ENCODE data around the gene AVPI1.
"Not testable (repeated sequence)": the region's sequence is repeated elsewhere in the genome, so short reads cannot be mapped to it uniquely, and the experiment has no call there.

Gene AVPI1

GRCh38 chr10:97690133-97690532 is 3.1 kb upstream of the AVPI1 start:
- Histone ChIP-seq H3K9me3 (ENCODE audit: control insufficient read depth in 2 of 2, low read length in 2 of 2) (peaks cover 0 to 3% of the 10 kb centered on the region in 2 donors), H3K27ac (ENCODE audit: low read length) (no peak overlapping the region), H3K27me3 (ENCODE audit: control insufficient read depth in 1 of 2, insufficient read depth in 2 of 2, low read length in 2 of 2) (no peaks in the 10 kb centered on the region), H3K4me3 (ENCODE audit: low read length in 2 of 2) (no peak overlapping the region), H3K36me3 (ENCODE audit: control insufficient read depth in 2 of 2, insufficient read depth in 2 of 2, low read length in 2 of 2) (no peaks in the 10 kb centered on the region), H3K4me1 (ENCODE audit: control insufficient read depth, insufficient read depth, low read length) (peaks cover 28% of the 10 kb centered on the region), H3K9ac (ENCODE audit: low read length in 2 of 2) (no peak overlapping the region)

DNA sequence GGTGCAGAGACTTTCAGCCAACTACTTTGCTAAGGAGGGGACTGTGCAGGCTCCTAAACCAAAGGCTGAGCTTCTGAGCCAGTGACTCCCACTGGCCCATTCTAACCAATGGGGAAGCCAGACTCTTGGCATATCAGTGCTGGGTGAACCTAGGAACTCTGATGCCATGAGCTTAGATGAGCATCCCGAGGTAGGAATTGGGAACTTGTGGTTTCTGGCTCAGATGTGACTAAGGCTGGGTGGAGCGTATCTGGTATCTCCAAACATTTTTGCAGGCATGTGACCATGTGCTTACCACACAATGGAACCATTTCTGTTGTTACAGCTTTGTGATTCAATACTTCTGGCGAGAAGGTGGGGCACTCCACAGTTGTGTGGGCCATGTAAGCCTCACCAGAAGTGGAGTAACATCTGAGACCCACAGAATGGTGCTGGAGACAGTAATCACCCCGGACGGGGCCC is 2.5 kb upstream of the AVPI1 start:
- Histone ChIP-seq H3K27ac (ENCODE audit: low read length) (no peak overlapping the region), H3K9me3 (ENCODE audit: control insufficient read depth in 2 of 2, low read length in 2 of 2) (peaks cover 0 to 3% of the 10 kb centered on the region in 2 donors), H3K27me3 (ENCODE audit: control insufficient read depth in 1 of 2, insufficient read depth in 2 of 2, low read length in 2 of 2) (no peaks in the 10 kb centered on the region), H3K9ac (ENCODE audit: low read length in 2 of 2) (no peak overlapping the region), H3K4me3 (ENCODE audit: low read length in 2 of 2) (no peak overlapping the region), H3K4me1 (ENCODE audit: control insufficient read depth, insufficient read depth, low read length) (peaks cover 31% of the 10 kb centered on the region), H3K36me3 (ENCODE audit: control insufficient read depth in 2 of 2, insufficient read depth in 2 of 2, low read length in 2 of 2) (no peaks in the 10 kb centered on the region)

DNA sequence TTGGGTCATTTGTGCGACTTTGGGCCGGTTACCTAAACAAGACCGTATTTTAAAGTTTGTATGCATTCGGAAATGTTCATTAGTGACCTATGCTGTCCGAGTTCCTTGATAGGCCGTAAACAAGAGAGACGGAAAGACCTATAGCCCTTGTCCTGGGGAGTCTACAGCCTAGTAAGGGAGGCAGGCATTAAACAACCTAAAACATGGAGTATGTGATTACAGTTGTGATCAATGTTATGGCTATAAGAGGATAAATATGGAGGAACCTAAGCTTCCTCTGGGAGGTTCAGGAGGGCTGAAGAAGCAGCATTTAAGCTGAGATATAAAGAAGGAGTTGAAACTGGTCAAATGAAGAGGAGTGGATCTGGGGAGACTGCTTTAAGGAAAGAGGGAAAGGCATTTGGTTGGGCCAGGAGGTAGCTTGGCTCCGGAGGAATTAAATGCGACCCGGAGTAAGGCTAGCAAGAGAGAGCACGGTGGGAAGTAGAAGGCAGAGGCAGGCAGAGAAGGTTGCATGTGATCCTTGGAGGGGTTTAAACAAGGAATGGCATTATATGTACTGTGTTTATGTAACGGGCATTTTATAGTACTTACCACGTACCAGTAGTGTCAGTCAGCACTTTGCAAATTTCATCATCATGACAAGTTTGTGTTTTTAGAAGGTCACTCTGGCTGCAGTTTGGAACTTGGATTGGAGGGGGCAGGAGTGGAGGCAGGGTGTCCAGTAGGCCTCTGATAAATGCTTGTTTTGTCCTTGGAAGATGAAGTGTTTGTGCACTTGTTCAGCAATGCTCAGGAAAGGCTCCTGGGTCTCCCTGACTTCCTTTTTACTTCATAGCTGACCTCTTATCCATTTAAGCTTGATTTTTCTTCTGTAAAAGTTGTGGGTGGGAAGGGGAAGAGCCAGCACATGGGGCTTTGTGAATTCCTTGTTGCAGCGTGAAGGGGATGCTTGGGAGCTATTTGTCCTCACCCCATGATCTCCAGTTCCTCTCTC is 1.0 kb upstream of the AVPI1 start:
- H3K4me3 ChIP-seq (ENCODE audit: low read length in 2 of 2) = peak overlapping the region; percentile 74 to 95
- peaks cover 42% of the 10 kb centered on the region for H3K4me1 ChIP-seq (ENCODE audit: control insufficient read depth, insufficient read depth, low read length)
- no peaks in the 10 kb centered on the region for H3K27me3 ChIP-seq (ENCODE audit: control insufficient read depth in 1 of 2, insufficient read depth in 2 of 2, low read length in 2 of 2)
- peak overlapping the region; percentile 99 for H3K27ac ChIP-seq (ENCODE audit: low read length)
- peak overlapping the region; percentile 78 to 87 for H3K9ac ChIP-seq (ENCODE audit: low read length in 2 of 2)
- H3K36me3 ChIP-seq (ENCODE audit: control insufficient read depth in 2 of 2, insufficient read depth in 2 of 2, low read length in 2 of 2) = no peaks in the 10 kb centered on the region
- no peaks in the 10 kb centered on the region for H3K9me3 ChIP-seq (ENCODE audit: control insufficient read depth in 2 of 2, low read length in 2 of 2)

DNA sequence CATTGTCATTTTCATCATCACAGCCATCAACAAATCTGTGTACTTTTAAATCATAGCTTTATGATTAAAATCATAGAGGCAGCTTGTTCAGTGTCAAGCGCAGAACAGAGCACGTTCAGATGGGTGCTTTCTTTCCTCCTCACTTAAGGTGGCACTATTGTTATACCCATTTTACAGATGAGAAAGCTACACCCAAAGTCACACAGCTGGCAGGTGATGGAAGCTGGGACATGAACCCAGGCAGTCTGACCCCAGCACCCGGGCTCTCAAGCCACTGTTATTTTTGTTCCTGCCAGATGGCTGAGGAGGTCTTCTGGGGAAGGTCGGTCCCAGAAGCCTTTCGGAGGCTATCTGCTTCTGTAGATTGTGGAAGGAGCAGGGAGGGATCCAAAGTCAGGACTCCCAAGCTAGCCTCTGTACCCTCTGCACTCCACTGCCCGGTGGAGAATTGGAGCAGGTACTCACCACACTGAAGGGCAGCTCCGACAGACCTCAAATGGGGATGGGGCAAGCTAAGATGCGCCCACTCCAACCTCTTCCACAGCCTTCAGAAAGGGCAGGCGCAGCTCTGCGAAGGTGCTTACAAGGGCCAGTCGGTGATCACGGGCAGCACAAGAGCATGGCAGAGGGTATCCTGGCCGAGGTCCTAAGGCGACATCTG is 610 bp downstream of the AVPI1 start:
- Histone ChIP-seq H3K27ac (ENCODE audit: low read length) (peak overlapping the region; percentile 99), H3K4me1 (ENCODE audit: control insufficient read depth, insufficient read depth, low read length) (peaks cover 47% of the 10 kb centered on the region)

DNA sequence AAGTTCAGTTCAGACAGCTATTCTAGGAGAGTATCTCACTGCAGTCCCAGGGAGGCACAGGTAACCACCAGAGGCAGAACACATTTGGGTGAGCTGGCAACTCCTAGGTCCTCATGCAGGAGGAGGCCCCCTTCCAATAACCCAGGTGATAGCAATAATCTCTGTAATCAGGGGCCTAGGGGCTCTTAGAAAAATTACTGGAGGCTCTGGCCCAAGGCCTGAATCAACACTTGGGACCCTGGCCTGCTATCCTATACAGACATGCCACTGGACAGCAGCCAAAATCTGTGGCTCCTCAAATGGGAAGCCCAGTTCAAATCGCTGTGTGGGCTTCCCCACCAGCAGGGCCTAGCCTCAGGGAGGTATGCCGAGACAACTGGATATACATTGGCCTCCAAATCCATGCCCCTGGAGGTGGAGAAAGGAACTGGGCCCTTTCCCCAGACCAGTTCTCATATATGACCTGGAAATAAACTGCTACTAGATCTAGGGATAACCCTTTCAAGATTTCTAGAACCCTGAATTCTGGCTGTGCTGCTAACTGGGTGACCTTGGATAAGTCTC is 1.6 kb downstream of the AVPI1 start:
- Histone ChIP-seq H3K4me3 (ENCODE audit: low read length in 2 of 2) (peak overlapping the region; percentile 93 to 95), H3K27ac (ENCODE audit: low read length) (peak overlapping the region; percentile 99), H3K27me3 (ENCODE audit: control insufficient read depth in 1 of 2, insufficient read depth in 2 of 2, low read length in 2 of 2) (no peaks in the 10 kb centered on the region), H3K9me3 (ENCODE audit: control insufficient read depth in 2 of 2, low read length in 2 of 2) (no peaks in the 10 kb centered on the region), H3K36me3 (ENCODE audit: control insufficient read depth in 2 of 2, insufficient read depth in 2 of 2, low read length in 2 of 2) (no peaks in the 10 kb centered on the region), H3K4me1 (ENCODE audit: control insufficient read depth, insufficient read depth, low read length) (peaks cover 47% of the 10 kb centered on the region), H3K9ac (ENCODE audit: low read length in 2 of 2) (peak overlapping the region; percentile 94 to 97)

More for the DNA sequence above, 610 bp downstream of the AVPI1 start:
- Histone ChIP-seq H3K9me3 (ENCODE audit: control insufficient read depth in 2 of 2, low read length in 2 of 2) (no peaks in the 10 kb centered on the region), H3K36me3 (ENCODE audit: control insufficient read depth in 2 of 2, insufficient read depth in 2 of 2, low read length in 2 of 2) (no peaks in the 10 kb centered on the region), H3K4me3 (ENCODE audit: low read length in 2 of 2) (peak overlapping the region; percentile 93 to 95), H3K9ac (ENCODE audit: low read length in 2 of 2) (peak overlapping the region; percentile 94 to 97), H3K27me3 (ENCODE audit: control insufficient read depth in 1 of 2, insufficient read depth in 2 of 2, low read length in 2 of 2) (no peaks in the 10 kb centered on the region)

DNA sequence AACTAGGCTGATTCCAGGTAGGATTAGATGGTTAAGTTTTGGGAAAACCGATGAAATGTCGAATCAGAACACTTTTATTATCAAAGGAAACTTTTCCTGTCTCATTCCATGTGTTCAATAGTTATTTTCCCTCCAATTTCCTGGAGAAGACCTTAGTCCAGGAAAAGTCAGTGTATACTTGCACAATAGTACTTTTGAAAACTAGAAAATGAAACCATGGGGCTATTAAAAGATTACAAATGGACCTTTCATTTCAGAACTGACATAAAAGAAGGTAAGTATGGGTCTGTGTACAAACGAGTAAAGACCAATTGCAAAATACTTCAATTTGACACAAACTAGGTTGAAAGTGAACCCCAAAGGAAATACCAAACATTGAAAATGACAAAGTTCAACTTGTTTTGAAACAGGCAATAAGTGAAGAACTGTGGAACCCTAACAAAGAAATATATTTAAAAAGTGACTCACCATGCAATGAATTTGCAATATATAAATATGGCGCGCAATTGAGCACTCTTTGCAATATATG is 2.1 kb downstream of the AVPI1 start:
- peaks cover 0 to 4% of the 10 kb centered on the region in 2 donors for H3K36me3 ChIP-seq (ENCODE audit: control insufficient read depth in 2 of 2, insufficient read depth in 2 of 2, low read length in 2 of 2)
- peak overlapping the region; percentile 93 to 95 for H3K4me3 ChIP-seq (ENCODE audit: low read length in 2 of 2)
- no peaks in the 10 kb centered on the region for H3K27me3 ChIP-seq (ENCODE audit: control insufficient read depth in 1 of 2, insufficient read depth in 2 of 2, low read length in 2 of 2)
- no peaks in the 10 kb centered on the region for H3K9me3 ChIP-seq (ENCODE audit: control insufficient read depth in 2 of 2, low read length in 2 of 2)
- peak overlapping the region in 1 of 2 donors; percentile 97 for H3K9ac ChIP-seq (ENCODE audit: low read length in 2 of 2)
- H3K4me1 ChIP-seq (ENCODE audit: control insufficient read depth, insufficient read depth, low read length) = peaks cover 50% of the 10 kb centered on the region
- peak overlapping the region; percentile 99 for H3K27ac ChIP-seq (ENCODE audit: low read length)

- peak overlapping the region in 1 of 2 donors; percentile 95 for H3K4me3 ChIP-seq (ENCODE audit: low read length in 2 of 2)
- H3K4me1 ChIP-seq (ENCODE audit: control insufficient read depth, insufficient read depth, low read length) = peaks cover 50% of the 10 kb centered on the region
- H3K9me3 ChIP-seq (ENCODE audit: control insufficient read depth in 2 of 2, low read length in 2 of 2); H3K27me3 ChIP-seq (ENCODE audit: control insufficient read depth in 1 of 2, insufficient read depth in 2 of 2, low read length in 2 of 2); H3K36me3 ChIP-seq (ENCODE audit: control insufficient read depth in 2 of 2, insufficient read depth in 2 of 2, low read length in 2 of 2): not testable (repeated sequence)
- peak overlapping the region in 1 of 2 donors; percentile 73 for H3K9ac ChIP-seq (ENCODE audit: low read length in 2 of 2)
- peak overlapping the region; percentile 99 for H3K27ac ChIP-seq (ENCODE audit: low read length)
Measured at GRCh38 chr10:97684368-97684713, 2.7 kb downstream of the AVPI1 start.

GRCh38 chr10:97683556-97684367 is 3.3 kb downstream of the AVPI1 start:
- Histone ChIP-seq H3K4me1 (ENCODE audit: control insufficient read depth, insufficient read depth, low read length) (peaks cover 48% of the 10 kb centered on the region), H3K4me3 (ENCODE audit: low read length in 2 of 2) (peak overlapping the region in 1 of 2 donors; percentile 95), H3K27ac (ENCODE audit: low read length) (peak overlapping the region; percentile 99), H3K27me3 (ENCODE audit: control insufficient read depth in 1 of 2, insufficient read depth in 2 of 2, low read length in 2 of 2) (no peaks in the 10 kb centered on the region), H3K36me3 (ENCODE audit: control insufficient read depth in 2 of 2, insufficient read depth in 2 of 2, low read length in 2 of 2) (peaks cover 0 to 6% of the 10 kb centered on the region in 2 donors), H3K9ac (ENCODE audit: low read length in 2 of 2) (peak overlapping the region in 1 of 2 donors; percentile 73), H3K9me3 (ENCODE audit: control insufficient read depth in 2 of 2, low read length in 2 of 2) (no peaks in the 10 kb centered on the region)

GRCh38 chr10:97682042-97682441 is 5.0 kb downstream of the AVPI1 start:
- Histone ChIP-seq H3K27ac (ENCODE audit: low read length) (no peak overlapping the region), H3K9me3 (ENCODE audit: control insufficient read depth in 2 of 2, low read length in 2 of 2) (no peaks in the 10 kb centered on the region), H3K4me1 (ENCODE audit: control insufficient read depth, insufficient read depth, low read length) (peaks cover 35% of the 10 kb centered on the region), H3K27me3 (ENCODE audit: control insufficient read depth in 1 of 2, insufficient read depth in 2 of 2, low read length in 2 of 2) (no peaks in the 10 kb centered on the region), H3K4me3 (ENCODE audit: low read length in 2 of 2) (no peak overlapping the region), H3K9ac (ENCODE audit: low read length in 2 of 2) (no peak overlapping the region), H3K36me3 (ENCODE audit: control insufficient read depth in 2 of 2, insufficient read depth in 2 of 2, low read length in 2 of 2) (peaks cover 6 to 19% of the 10 kb centered on the region in 2 donors)

- H3K36me3 ChIP-seq (ENCODE audit: control insufficient read depth in 2 of 2, insufficient read depth in 2 of 2, low read length in 2 of 2) = peaks cover 21 to 38% of the 10 kb centered on the region in 2 donors
- no peaks in the 10 kb centered on the region for H3K27me3 ChIP-seq (ENCODE audit: control insufficient read depth in 1 of 2, insufficient read depth in 2 of 2, low read length in 2 of 2)
- H3K27ac ChIP-seq (ENCODE audit: low read length) = no peak overlapping the region
- H3K4me3 ChIP-seq (ENCODE audit: low read length in 2 of 2) = no peak overlapping the region
- no peak overlapping the region for H3K9ac ChIP-seq (ENCODE audit: low read length in 2 of 2)
- H3K9me3 ChIP-seq (ENCODE audit: control insufficient read depth in 2 of 2, low read length in 2 of 2) = no peaks in the 10 kb centered on the region
- H3K4me1 ChIP-seq (ENCODE audit: control insufficient read depth, insufficient read depth, low read length) = peaks cover 22% of the 10 kb centered on the region
Measured at GRCh38 chr10:97679594-97679993, 7.4 kb downstream of the AVPI1 start.

Measured in stomach smooth muscle (tissue), 2 donors.